Panc1 (cell line): ENCODE results near the gene SLC25A43.

Source experiments
- CTCF ChIP-seq: fragments of 450-650 bp; IDR thresholded peaks from 2 replicates; pipeline ENCODE4 v1.5.1; 2017; ENCODE audit warnings: mild to moderate bottlenecking
- POLR2AphosphoS5 ChIP-seq: IDR thresholded peaks from 2 replicates; pipeline ENCODE4 v1.6.1; 2012; ENCODE audit warnings: mild to moderate bottlenecking, low read depth, low read length, moderate library complexity
- SIN3A ChIP-seq: IDR thresholded peaks from 2 replicates; pipeline ENCODE4 v1.6.1; 2012; ENCODE audit warnings: low read depth, mild to moderate bottlenecking, low read length, moderate library complexity, borderline replicate concordance; ENCODE audit not compliant: insufficient read depth
- TCF7L2 ChIP-seq: IDR thresholded peaks from 2 replicates; pipeline ENCODE4 v1.6.1; 2011; ENCODE audit warnings: mild to moderate bottlenecking, low read depth, low read length, inconsistent platforms

GRCh38 chrX:119382606-119383005 lies 16.5 kb upstream of the SLC25A43 start:
- TF ChIP-seq CTCF, result no peak
- no peak for TF ChIP-seq POLR2AphosphoS5
- no peak for TF ChIP-seq TCF7L2
- TF ChIP-seq SIN3A, result no peak
